Effector CD4-positive, alpha-beta T cell (primary cell): ENCODE results near the gene BSDC1.
"Not testable (repeated sequence)": the region's sequence is repeated elsewhere in the genome, so short reads cannot be mapped to it uniquely, and the experiment has no call there.

ENCODE experiments used
- DNase-seq: peaks from one replicate; pipeline ENCODE4 v3.0.0-alpha.2; 2020
- total RNA-seq: gene quantifications from one replicate; lab custom pipeline; 2026; lab: John Stamatoyannopoulos, UW

Gene BSDC1, protein sequence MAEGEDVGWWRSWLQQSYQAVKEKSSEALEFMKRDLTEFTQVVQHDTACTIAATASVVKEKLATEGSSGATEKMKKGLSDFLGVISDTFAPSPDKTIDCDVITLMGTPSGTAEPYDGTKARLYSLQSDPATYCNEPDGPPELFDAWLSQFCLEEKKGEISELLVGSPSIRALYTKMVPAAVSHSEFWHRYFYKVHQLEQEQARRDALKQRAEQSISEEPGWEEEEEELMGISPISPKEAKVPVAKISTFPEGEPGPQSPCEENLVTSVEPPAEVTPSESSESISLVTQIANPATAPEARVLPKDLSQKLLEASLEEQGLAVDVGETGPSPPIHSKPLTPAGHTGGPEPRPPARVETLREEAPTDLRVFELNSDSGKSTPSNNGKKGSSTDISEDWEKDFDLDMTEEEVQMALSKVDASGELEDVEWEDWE
- 143 reads per million, percentile 88 among the genes with 10 or more reads in this experiment for total RNA-seq

DNA sequence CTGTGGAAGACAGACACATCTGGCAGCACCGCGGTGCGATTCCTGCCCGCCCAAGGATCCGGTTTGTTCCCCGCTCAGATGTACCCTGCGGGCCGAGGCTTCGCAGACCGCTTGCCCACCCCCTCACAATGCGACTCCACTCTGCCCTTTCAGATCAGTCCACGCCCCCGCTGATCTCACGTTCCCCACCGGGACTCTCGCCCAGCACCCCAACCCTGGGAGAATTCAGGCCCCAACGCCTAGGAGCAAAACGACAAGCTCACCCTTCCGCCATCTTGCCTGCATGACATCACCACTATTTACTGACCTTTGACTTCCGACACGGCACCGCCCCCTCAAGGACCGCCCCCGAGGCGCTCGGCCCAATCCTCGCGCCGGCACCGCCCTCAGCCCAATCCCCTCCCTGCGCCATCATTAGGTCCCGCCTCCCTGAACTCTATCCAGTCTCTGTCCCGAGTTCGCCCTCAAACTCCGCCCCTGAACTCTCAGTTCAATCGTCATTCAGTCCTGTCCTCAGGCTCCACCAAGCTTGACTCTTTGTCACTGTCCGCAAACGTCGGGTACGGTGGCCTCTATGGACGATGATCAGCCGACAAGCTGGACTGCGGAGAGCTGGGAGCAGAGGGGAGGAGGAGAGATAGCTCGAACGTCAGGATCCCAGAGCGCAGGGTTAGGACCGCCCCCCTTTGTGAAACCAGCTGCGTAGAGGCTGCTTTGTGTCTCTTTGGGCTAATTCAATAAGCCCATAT lies at the start of gene BSDC1:
Gene BSDC1 (minus strand): TSS at position 301 of the 749 bp plus-strand sequence. CDS start 27 bp downstream, at position 274.
- DNase-seq = peak; percentile 94

DNA sequence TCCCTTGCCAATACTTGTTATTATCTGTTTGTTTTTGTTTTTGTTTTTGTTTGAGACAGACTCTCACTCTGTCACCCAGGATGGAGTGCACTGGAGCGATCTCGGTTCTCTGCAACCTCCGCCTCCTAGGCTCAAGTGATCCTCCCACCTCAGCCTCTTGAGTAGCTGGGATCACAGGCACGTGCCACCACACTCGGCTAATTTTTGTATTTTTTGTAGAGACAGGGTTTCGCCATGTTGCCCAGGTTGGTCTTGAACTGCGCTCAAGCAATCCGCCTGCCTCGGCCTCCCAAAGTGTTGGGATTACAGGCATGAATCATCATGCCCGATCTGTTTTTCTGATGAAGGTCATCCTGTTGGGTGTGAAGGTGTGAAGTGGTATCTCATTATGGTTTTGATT lies 47.2 kb upstream of the BSDC1 start:
- DNase-seq = not testable (repeated sequence)

- not testable (repeated sequence) for DNase-seq
Observed at GRCh38 chr1:32438777-32439176, 44.5 kb upstream of the BSDC1 start.

GRCh38 chr1:32438136-32438535 lies 43.9 kb upstream of the BSDC1 start:
- DNase-seq = no peak

DNA sequence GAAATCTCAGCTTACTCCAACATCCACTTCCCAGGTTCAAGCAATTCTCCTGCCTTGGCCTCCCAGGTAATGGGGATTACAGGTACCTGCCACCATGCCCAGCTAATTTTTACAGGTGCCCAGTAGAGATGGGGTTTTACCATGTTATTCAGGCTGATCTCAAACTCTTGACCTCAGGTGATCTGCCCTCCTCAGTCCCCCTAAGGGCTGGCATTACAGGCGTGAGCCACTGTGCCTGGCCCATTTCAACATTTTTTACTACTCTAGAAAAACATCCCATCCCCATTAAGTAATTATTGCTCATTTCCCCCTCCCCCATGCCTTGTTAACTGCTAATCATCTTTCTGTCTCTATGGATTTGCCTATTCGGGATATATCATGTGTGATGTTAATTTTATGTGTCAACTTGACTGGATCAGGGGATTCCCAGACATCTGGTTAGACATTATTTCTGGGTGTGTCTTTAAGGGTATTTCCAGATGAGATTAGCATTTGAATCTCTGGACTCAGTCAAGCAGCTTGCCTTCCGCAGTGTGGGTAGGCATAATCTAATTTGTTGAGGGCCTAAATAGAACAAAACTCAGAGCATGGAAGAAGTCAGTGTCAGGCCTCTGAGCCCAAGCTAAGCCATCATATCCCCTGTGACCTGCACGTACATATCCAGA lies 37.6 kb upstream of the BSDC1 start:
- DNase-seq = no peak

GRCh38 chr1:32427264-32427963 lies 33.2 kb upstream of the BSDC1 start:
- DNase-seq = no peak

DNA sequence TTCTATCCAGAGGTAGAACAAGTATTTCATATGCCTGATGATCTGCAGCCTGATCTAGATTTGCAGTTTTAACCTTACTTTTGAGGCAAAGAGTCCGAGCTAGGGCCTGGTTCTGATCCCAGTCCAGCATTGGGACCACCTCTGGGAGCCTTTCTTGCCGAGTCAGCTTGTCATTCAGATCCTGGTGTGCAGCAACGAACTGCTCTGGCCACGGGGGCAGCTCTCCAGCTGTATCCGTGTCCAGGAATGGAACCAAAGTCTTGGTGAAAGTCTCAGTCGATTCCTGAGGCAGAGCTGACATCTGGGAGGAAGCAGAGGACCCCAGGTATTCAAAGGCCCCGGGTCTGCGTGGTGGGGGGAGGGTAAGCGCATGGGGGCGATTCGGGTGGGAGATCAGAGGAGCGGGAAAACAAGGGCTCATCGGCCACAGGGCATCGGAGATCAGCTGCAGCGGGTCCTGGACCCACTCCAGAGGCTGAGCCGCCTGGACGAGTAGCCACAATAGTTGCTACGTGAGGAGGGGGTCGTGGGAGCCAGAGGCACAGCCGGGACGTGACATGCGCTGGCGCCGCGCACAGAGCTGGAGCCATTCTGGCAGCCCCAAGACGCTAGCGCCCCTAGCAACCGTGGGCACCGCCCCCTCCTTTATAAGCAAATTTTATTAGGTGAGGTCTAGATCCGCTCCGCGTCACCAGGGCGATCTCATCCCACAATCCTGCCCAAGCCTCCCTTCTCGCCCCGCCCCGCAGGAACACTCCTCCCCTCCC lies 32.4 kb upstream of the BSDC1 start:
- no peak for DNase-seq

DNA sequence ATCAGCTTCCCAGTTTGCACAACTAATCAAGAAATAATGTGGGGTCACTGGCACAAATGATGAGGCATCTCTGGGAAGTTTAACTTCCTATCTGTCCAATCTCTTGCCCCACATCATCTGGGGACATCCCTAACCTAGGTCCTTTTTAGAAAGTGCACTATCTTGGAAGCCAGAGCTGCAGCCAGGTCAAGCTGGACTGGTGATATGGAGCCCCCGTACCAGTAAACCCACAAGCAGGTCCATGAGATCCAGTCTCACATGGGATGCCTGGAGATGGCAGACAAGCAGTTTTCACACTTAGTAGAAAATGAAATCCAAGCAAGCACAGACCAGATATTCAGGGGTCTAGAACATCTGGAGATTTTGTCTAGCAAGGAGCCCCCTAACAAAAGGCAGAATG lies 27.5 kb upstream of the BSDC1 start:
- DNase-seq = no peak

DNA sequence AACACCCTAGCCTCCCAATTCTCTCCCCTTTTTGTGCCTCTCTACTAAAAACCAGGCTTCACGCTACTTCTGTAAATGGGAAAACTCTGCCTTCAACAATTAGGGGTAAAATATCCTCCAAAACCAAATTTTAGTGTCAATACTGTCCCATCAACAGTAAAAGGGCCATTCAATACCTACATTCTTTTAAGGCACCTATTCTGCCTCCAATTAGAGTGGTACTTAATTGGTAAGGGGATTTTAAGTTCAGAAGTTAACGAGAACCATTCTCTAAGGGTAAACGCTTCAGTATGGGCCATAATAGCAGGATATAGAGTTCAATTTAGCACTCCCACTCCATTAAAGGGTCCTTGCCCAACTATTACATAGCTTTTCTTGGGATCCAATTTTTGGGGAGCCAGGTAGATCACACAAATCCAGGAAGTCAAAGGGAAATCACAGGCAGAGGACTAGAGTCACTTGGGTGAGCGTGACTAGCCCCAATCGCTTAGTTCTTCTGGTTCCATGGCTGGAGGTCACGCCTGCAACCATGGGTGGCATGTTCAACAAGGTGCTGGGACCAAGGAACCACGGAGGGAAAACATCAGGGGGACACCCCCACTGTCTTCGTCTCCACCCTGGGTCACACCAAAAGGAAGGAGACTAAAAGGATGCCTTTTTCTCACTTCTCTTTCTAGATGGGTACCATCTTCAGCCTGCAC lies 20.1 kb upstream of the BSDC1 start:
- DNase-seq = no peak

DNA sequence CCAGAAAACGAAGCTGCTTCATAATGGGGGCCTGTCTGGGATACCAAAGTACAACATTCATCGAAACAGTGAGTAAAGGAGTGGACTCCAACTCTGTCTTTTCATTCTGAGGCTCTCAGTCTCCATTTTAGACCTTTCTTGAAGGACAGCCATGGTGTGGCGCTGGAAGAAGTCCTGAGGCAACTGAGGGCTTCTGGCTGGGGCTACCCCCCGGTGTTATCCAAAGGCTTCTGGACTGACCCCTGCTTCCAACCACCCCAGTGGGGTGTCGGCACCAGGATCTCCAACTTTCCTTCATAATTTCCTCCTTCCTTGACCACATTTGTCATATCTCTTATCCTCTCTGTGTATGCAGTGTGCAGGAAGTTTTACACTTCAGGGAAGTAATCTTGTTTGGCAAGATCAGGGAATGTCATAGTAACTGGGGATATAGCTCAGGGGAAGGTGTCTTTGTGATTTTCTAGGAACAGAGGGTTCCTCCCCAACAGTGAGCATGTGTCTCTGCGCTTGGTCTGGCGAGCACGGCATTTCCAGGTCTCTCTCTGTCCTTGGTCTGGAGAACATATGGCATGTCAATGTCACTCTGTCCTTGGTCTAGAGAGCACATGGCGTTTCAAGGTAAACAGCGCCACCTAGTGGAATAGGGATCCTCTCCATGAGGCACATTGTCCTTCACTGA lies 19.4 kb upstream of the BSDC1 start:
- peak; percentile 78 for DNase-seq

DNA sequence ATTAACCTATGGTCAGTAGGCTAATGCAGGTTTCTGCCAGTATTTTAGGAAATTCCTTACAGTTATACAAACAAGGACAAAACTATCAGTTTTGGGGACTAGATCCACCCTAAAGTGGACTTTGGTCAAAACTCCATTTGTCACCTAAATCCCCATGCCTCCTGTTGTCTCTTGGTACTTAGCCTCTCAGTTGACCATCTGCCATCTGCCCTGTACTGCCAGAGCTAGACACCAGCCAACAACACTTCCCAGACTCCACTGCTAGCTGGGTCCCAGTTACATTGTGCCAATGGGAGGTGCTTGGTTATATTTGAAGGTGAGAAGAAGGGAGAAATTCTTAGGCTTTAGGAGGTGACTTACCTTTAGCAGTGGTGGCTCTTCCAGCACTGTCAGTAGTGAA lies 17.0 kb upstream of the BSDC1 start:
- no peak for DNase-seq

DNA sequence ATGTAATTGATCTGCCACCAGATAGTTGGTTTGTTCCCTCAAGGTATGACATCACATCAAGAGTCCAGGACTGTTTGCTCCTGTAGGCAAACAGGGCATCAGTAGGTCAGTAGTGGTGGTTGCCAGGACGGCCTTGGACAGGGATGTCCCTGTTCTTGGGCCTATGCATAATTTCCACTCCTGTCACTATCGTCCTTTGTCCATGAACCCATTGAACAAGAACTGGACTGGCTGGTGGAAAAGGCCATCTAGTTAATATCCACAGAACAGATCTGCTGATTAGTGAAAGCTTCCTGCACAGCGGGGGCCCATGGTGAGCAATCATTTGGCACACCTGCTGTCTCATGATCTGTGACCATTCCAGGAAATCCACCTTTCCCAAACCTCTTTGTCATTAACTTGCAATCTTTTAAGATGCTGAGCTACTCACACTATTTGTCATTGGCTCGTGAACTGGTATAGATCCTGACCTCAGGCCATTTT lies 12.4 kb upstream of the BSDC1 start:
- no peak for DNase-seq

GRCh38 chr1:32405672-32406467 lies 11.6 kb upstream of the BSDC1 start:
- DNase-seq = no peak

DNA sequence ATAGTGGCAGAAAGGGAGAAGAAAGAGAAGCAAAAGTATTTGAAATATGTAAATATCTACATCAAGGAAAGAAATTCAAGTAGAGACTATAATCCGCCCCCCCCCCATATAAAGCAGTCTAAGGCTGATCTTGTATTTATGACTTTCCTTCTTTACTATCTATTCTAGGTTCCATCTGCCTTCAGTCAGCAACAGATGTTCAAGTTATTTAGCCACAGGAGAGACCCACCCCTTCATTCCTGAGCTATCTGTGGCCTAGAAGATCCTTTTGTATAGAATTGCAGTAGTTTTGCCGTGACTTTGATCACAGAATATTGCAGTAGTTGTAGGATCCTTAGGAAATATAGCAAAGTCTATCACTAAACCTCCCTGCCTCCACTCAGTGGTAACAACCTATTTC lies 10.7 kb upstream of the BSDC1 start:
- DNase-seq = no peak

DNA sequence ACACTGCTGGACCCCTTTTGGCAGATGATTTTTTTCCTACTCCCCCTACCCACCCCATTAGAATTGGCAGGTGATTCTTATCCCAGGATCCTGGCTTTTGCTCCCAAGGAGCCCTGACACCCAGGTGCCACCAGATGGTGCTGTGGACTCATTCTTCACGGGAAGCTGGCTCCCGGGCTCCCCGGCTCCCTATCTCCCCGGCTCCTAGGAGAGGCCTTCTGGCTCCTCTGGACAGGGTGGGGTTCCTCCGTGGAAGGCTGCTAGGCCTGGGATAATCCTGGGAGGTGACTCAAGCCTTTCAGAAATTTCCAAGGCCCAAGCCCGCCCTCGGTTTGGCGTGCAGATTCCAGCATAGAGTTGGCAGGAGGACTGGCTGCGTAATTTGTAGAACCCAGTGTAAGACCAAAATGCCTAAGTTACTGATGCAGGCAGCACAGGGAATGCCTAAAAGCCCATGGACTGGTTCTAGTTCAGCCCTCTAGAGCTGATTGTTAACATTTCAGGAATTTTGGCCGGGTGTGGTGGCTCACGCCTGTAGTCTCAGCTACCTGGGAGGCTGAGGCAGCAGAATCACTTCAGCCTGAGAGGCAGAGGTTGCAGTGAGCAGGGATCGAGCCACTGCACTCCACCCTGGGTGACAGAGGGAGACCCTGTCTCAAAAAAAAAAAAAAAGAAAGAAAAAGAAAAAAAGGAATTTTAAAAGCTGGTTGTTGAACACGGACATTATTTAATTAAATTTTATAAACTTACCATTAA lies 6.8 kb upstream of the BSDC1 start:
- peak; percentile 44 for DNase-seq

- no peak for DNase-seq
Observed at GRCh38 chr1:32399843-32400242, 5.6 kb upstream of the BSDC1 start.

DNA sequence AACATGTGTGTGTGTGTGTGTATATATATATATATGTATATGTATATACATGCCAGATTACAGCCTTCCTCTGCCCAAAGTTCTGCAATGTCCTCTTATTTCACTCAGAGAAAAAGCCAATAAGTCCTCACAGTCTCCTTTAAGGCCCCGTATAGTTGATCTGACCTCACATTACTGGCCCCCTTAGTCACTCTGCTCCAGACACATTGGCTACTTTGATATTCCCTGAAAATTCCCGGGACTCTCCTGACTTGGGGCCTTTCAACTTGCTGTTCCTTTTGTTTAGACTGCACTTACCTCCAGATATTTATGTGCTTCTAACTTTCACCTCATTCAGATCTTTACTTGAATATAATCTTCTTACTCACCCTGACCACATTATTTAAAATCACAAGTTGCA lies 4.2 kb upstream of the BSDC1 start:
- DNase-seq = no peak

GRCh38 chr1:32396524-32396923 lies 2.3 kb upstream of the BSDC1 start:
- DNase-seq = not testable (repeated sequence)

DNA sequence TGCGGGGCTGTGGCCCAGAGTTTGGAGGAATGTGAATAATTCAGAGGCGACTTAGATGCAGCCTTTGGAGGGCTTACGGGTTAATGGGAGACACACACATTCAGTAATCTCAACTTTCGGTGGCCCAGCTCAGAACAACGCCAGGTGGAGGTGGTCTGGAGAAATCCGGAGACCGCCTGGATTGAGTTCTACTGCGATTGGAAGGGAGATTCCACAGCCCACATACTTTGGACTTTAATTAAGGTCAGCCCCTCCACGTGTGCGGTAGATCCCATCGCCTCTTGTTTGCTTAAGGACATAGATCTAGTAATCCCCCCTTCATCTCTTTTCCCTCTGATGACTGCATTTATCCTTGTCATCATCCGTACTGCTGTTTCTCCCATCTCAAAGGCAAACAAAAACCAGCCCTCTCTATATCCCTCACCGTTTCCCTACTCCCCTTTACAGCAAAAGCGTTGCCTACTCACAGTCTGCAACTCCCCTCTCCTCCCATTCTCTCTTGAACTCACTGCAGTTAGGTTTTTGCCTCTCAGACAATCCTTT lies 720 bp upstream of the BSDC1 start:
- no peak for DNase-seq
